ENCODE measurements around the gene KCNQ1. TPM values are rescaled to one million over a fixed set of nuclear protein-coding genes. Genes with fewer than 3 reads are reported as not detected.
"Not testable (repeated sequence)": the region's sequence is repeated elsewhere in the genome, so short reads cannot be mapped to it uniquely, and the experiment has no call there.

KCNQ1 gene
- total RNA-seq, 1 donor from 2014 or later: 0.16 TPM

DNA sequence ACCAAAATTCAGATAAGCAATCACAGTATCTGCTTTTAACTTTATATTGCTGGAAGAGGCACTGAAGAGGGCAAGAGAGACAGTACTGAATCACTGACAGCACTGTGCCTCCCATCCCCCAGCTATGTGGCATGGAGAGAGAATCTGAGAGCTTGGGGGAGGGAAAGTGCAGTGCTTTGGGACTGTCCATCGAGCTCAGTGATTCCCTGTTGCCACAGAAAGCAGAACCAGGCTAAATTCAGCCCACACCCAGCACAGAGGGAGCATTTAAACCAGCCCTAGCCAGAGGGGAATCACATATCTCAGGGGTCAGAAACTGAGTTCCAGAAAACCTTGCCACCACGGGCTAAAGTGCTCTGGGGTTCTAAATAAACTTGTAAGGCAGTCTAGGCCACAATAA, 44.3 kb downstream of the KCNQ1 start:
- peaks cover 33% of the 10 kb centered on the region for H3K9me3 Mint-ChIP-seq (ENCODE audit: unreplicated experiment)
- peaks cover 37% of the 10 kb centered on the region for H3K27me3 Mint-ChIP-seq (ENCODE audit: unreplicated experiment)
- no peaks in the 10 kb centered on the region for H3K4me1 Mint-ChIP-seq (ENCODE audit: unreplicated experiment)
- peaks cover 4% of the 10 kb centered on the region for H3K36me3 Mint-ChIP-seq (ENCODE audit: unreplicated experiment)
- TF ChIP-seq, protein P1, sequence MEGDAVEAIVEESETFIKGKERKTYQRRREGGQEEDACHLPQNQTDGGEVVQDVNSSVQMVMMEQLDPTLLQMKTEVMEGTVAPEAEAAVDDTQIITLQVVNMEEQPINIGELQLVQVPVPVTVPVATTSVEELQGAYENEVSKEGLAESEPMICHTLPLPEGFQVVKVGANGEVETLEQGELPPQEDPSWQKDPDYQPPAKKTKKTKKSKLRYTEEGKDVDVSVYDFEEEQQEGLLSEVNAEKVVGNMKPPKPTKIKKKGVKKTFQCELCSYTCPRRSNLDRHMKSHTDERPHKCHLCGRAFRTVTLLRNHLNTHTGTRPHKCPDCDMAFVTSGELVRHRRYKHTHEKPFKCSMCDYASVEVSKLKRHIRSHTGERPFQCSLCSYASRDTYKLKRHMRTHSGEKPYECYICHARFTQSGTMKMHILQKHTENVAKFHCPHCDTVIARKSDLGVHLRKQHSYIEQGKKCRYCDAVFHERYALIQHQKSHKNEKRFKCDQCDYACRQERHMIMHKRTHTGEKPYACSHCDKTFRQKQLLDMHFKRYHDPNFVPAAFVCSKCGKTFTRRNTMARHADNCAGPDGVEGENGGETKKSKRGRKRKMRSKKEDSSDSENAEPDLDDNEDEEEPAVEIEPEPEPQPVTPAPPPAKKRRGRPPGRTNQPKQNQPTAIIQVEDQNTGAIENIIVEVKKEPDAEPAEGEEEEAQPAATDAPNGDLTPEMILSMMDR (IDR thresholded peaks at IDR 0.05): no peak
- no peak overlapping the region for H3K4me3 Mint-ChIP-seq (ENCODE audit: unreplicated experiment)
- H3K27ac Mint-ChIP-seq (ENCODE audit: unreplicated experiment): no peak overlapping the region
- no peak for DNase-seq (ENCODE audit: extremely low spot score, unreplicated experiment)

DNA sequence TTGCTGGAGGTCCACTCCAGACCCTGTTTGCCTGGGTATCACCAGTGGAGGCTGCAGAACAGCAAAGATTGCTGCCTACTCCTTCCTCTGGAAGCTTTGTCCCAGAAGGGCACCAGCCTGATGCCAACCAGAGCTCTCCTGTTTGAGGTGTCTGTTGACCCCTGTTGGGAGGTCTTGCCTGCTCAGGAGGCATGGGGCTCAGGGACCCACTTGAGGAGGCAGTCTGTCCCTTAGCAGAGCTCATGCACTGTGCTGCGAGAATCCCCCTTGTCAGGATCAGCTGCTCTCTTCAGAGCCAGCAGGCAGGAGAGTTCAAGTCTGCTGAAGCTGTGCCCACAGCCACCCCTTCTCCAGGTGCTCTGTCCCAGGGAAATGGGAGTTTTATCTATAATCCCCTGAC, 53.1 kb downstream of the KCNQ1 start:
- Mint-ChIP-seq H3K9me3 (ENCODE audit: unreplicated experiment) (peaks cover 33% of the 10 kb centered on the region), H3K27me3 (ENCODE audit: unreplicated experiment) (peaks cover 42% of the 10 kb centered on the region)
- not testable (repeated sequence) for DNase-seq (ENCODE audit: extremely low spot score, unreplicated experiment); H3K36me3 Mint-ChIP-seq (ENCODE audit: unreplicated experiment); H3K4me3 Mint-ChIP-seq (ENCODE audit: unreplicated experiment); H3K4me1 Mint-ChIP-seq (ENCODE audit: unreplicated experiment); H3K27ac Mint-ChIP-seq (ENCODE audit: unreplicated experiment)

DNA sequence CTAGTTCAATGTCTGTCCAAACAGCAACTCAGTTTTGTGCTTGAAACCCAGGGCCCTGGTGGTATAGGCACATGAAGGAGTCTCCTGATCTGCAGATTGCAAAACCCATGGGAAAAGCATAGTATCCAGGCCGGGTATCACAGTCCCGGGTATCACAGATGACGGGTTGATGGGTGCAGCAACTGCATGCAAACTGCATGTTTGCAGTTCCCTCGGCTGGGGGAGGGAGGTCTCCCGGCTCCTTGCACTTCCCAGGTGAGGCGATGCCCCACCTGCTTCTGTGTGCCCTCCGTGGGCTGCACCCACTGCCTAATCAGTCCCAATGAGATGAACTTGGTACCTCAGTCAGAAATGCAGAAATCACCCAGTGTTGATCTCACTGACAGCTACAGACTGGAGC, 53.9 kb downstream of the KCNQ1 start:
- TF ChIP-seq, protein P1 (IDR thresholded peaks at IDR 0.05): no peak
- Mint-ChIP-seq H3K4me1 (ENCODE audit: unreplicated experiment) (no peaks in the 10 kb centered on the region), H3K27ac (ENCODE audit: unreplicated experiment) (no peak overlapping the region), H3K27me3 (ENCODE audit: unreplicated experiment) (peaks cover 46% of the 10 kb centered on the region), H3K9me3 (ENCODE audit: unreplicated experiment) (peaks cover 34% of the 10 kb centered on the region), H3K4me3 (ENCODE audit: unreplicated experiment) (no peak overlapping the region), H3K36me3 (ENCODE audit: unreplicated experiment) (no peaks in the 10 kb centered on the region)
- no peak for DNase-seq (ENCODE audit: extremely low spot score, unreplicated experiment)

DNA sequence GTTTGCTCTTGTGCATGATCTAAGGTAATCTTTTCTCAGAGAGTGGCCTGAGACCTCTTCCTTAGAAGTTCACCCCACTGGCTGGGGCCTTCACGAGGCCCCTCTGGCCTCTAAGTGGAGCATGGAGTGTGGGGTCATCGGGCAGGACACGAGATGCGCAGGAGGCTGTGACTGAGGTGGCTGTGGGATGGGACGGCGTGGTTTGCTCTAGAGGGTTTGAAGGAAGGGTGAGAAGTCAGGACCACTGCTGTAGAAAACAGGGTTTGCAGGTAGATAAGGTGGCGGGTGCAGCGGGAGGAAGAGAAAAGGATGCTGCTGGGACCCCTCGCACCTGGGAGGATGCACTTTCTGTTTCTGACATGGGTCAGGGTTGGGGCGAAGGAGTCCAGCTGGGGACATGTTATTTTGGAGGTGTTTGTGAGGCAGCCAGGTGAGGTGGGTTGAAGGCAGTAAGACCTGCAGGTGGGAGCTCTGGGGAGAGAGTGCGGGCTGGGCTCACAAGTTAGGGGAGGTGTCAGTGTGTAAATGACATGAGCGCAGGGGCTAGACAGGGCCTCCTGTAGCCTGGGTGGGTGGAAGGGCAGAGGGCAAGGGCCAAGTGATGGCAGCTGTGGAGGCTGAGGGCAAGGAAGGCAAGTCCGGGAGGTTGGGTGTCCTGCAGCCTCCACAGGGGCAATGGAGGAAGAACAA, 62.5 kb downstream of the KCNQ1 start:
- Mint-ChIP-seq H3K27ac (ENCODE audit: unreplicated experiment) (no peak overlapping the region), H3K27me3 (ENCODE audit: unreplicated experiment) (peaks cover 46% of the 10 kb centered on the region), H3K4me1 (ENCODE audit: unreplicated experiment) (no peaks in the 10 kb centered on the region), H3K36me3 (ENCODE audit: unreplicated experiment) (no peaks in the 10 kb centered on the region), H3K4me3 (ENCODE audit: unreplicated experiment) (no peak overlapping the region), H3K9me3 (ENCODE audit: unreplicated experiment) (peaks cover 7% of the 10 kb centered on the region)
- TF ChIP-seq, protein P1 (IDR thresholded peaks at IDR 0.05): no peak
- DNase-seq (ENCODE audit: extremely low spot score, unreplicated experiment): no peak

DNA sequence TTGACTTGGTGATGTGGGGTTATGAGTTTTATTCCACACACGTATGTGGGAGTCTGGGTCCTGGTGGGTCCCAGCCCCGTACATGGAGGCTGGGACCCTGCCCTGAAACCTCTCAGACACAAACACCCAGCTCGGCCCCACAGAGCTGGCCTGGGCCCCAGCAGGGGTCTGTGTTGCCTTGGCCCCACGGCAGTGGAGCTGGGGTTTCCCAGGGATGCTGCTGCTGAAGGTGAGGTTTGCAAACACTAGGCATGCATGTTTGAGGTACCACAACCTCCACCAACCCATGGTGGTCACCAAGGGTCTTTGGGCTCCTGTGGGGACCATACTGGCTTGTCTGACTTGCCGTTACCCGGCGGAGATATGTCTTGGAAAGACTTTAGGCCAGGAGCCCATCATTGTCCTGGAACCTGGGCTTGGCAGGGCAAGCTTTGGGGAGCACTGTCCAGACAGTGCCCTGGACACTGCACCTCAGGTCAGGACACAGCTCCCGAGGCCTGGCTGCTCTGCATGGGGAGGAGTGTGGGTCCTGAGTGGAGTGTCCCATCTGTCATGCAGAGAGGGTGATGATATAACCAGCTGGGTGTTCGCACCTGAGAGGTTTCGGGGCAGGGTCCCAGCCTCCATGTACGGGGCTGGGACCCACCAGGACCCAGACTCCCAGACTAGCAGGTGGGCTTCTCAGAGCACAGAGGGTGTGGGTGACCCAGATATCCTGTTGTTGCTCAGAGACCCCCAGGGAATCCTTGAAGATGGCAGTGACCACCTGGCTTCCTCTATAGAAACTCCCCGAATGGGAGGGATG, 63.3 kb downstream of the KCNQ1 start:
- no peaks in the 10 kb centered on the region for H3K36me3 Mint-ChIP-seq (ENCODE audit: unreplicated experiment)
- H3K9me3 Mint-ChIP-seq (ENCODE audit: unreplicated experiment): no peaks in the 10 kb centered on the region
- DNase-seq (ENCODE audit: extremely low spot score, unreplicated experiment): no peak
- TF ChIP-seq, protein P1 (IDR thresholded peaks at IDR 0.05): no peak
- peaks cover 42% of the 10 kb centered on the region for H3K27me3 Mint-ChIP-seq (ENCODE audit: unreplicated experiment)
- no peak overlapping the region for H3K4me3 Mint-ChIP-seq (ENCODE audit: unreplicated experiment)
- no peaks in the 10 kb centered on the region for H3K4me1 Mint-ChIP-seq (ENCODE audit: unreplicated experiment)
- no peak overlapping the region for H3K27ac Mint-ChIP-seq (ENCODE audit: unreplicated experiment)

Measured in osteocyte (in vitro differentiated cells).